ENCODE data around the gene RGS6. TPM values are rescaled to one million over a fixed set of nuclear protein-coding genes. Genes with fewer than 3 reads are reported as not detected.

Gene RGS6
- total and polyA plus RNA-seq, 2 donors (not counting 1 experiment from before 2014, with no cell fraction given): not detected

DNA sequence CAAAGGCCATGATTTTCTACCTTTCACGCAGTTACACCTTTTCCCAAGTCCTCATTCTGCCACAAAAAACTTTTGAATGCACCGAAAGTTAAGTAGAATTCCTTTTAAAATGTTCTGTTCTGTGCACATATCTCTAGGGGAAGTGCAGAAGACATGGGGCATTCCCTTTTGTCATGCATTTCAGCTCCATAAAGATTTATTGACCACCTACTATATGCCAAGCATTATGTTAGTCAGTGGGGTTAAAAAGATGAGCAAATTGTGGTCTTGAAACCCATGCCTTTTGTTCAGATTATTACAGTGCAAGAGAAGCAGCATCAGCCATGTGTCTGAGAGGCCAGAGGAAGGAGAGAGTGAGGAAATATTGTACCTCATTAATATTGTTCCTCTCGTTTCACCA, 338.5 kb downstream of the RGS6 start:
- no peak overlapping the region for H2AFZ ChIP-seq (ENCODE audit: low read length)

DNA sequence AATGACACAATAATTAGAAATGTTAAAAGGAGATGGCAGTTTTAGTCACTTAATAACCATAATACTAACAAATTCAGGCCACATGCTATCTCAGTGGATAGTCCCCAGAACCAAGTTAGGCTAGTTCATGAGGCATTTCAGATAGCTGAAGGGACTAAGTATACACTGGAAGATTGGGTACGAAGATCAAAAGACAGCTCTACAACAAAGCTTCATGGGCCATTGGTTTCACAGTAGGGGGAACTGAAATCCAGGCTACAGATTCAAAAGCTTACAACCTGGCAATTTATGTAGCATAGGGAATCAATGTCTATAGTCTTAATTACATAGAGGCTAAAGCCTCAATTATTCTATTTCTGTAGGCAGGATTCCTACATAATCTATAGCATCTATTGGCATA, 343.0 kb downstream of the RGS6 start:
- Histone ChIP-seq H3K4me1 (ENCODE audit: control insufficient read depth, extremely low read depth, insufficient read depth, low read length) (no peaks in the 10 kb centered on the region), H3K27me3 (ENCODE audit: control insufficient read depth, insufficient read depth, low read length) (no peaks in the 10 kb centered on the region), H4K20me1 (ENCODE audit: control insufficient read depth, extremely low read depth, insufficient read depth, low read length) (no peaks in the 10 kb centered on the region), H3K27ac (ENCODE audit: insufficient read depth, low read length) (no peak overlapping the region), H3K36me3 (ENCODE audit: control insufficient read depth, insufficient read depth, low read length) (no peaks in the 10 kb centered on the region), H3K4me3 (replicated peaks in 1 of 4; ENCODE audit: control extremely low read depth in 1 of 4, insufficient read depth in 1 of 4, low read depth in 3 of 4, low read length in 4 of 4) (no peak overlapping the region), H3K9me3 (ENCODE audit: control insufficient read depth, insufficient read depth, low read depth, low read length) (no peaks in the 10 kb centered on the region), H3K79me2 (ENCODE audit: control insufficient read depth, insufficient read depth, low read length) (no peaks in the 10 kb centered on the region), H3K4me2 (ENCODE audit: extremely low read depth, insufficient read depth, low read length) (no peak overlapping the region), H3K9ac (ENCODE audit: insufficient read depth, low read length) (no peak overlapping the region), H2AFZ (ENCODE audit: low read length) (no peak overlapping the region)
- DNase-seq (ENCODE audit: low read depth in 2 of 2): no peak
- TF ChIP-seq EZH2 (IDR thresholded peaks at IDR 0.05; ENCODE audit: low read length, missing control alignments): no peak
- TF ChIP-seq, protein P1, sequence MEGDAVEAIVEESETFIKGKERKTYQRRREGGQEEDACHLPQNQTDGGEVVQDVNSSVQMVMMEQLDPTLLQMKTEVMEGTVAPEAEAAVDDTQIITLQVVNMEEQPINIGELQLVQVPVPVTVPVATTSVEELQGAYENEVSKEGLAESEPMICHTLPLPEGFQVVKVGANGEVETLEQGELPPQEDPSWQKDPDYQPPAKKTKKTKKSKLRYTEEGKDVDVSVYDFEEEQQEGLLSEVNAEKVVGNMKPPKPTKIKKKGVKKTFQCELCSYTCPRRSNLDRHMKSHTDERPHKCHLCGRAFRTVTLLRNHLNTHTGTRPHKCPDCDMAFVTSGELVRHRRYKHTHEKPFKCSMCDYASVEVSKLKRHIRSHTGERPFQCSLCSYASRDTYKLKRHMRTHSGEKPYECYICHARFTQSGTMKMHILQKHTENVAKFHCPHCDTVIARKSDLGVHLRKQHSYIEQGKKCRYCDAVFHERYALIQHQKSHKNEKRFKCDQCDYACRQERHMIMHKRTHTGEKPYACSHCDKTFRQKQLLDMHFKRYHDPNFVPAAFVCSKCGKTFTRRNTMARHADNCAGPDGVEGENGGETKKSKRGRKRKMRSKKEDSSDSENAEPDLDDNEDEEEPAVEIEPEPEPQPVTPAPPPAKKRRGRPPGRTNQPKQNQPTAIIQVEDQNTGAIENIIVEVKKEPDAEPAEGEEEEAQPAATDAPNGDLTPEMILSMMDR (conservative IDR thresholded peaks at IDR 0.05 in 1 of 2, IDR thresholded peaks at IDR 0.05 in 1 of 2; ENCODE audit: low read depth in 1 of 2, low read length in 2 of 2): no peak

More for the DNA sequence above, 338.5 kb downstream of the RGS6 start:
- Histone ChIP-seq H3K27me3 (ENCODE audit: control insufficient read depth, insufficient read depth, low read length) (no peaks in the 10 kb centered on the region), H3K79me2 (ENCODE audit: control insufficient read depth, insufficient read depth, low read length) (no peaks in the 10 kb centered on the region), H3K27ac (ENCODE audit: insufficient read depth, low read length) (no peak overlapping the region), H3K4me1 (ENCODE audit: control insufficient read depth, extremely low read depth, insufficient read depth, low read length) (no peaks in the 10 kb centered on the region), H3K9me3 (ENCODE audit: control insufficient read depth, insufficient read depth, low read depth, low read length) (no peaks in the 10 kb centered on the region), H3K4me2 (ENCODE audit: extremely low read depth, insufficient read depth, low read length) (no peak overlapping the region), H3K4me3 (replicated peaks in 1 of 4; ENCODE audit: control extremely low read depth in 1 of 4, insufficient read depth in 1 of 4, low read depth in 3 of 4, low read length in 4 of 4) (no peak overlapping the region), H4K20me1 (ENCODE audit: control insufficient read depth, extremely low read depth, insufficient read depth, low read length) (no peaks in the 10 kb centered on the region), H3K36me3 (ENCODE audit: control insufficient read depth, insufficient read depth, low read length) (no peaks in the 10 kb centered on the region), H3K9ac (ENCODE audit: insufficient read depth, low read length) (no peak overlapping the region)
- no peak for TF ChIP-seq EZH2 (IDR thresholded peaks at IDR 0.05; ENCODE audit: low read length, missing control alignments)
- TF ChIP-seq, protein P1 (conservative IDR thresholded peaks at IDR 0.05 in 1 of 2, IDR thresholded peaks at IDR 0.05 in 1 of 2; ENCODE audit: low read depth in 1 of 2, low read length in 2 of 2): no peak
- DNase-seq (ENCODE audit: low read depth in 2 of 2): no peak

- Histone ChIP-seq H3K4me2 (ENCODE audit: extremely low read depth, insufficient read depth, low read length) (no peak overlapping the region), H3K9ac (ENCODE audit: insufficient read depth, low read length) (no peak overlapping the region), H3K9me3 (ENCODE audit: control insufficient read depth, insufficient read depth, low read depth, low read length) (no peaks in the 10 kb centered on the region), H3K79me2 (ENCODE audit: control insufficient read depth, insufficient read depth, low read length) (no peaks in the 10 kb centered on the region), H3K4me1 (ENCODE audit: control insufficient read depth, extremely low read depth, insufficient read depth, low read length) (no peaks in the 10 kb centered on the region), H4K20me1 (ENCODE audit: control insufficient read depth, extremely low read depth, insufficient read depth, low read length) (no peaks in the 10 kb centered on the region), H2AFZ (ENCODE audit: low read length) (no peak overlapping the region), H3K36me3 (ENCODE audit: control insufficient read depth, insufficient read depth, low read length) (no peaks in the 10 kb centered on the region), H3K27me3 (ENCODE audit: control insufficient read depth, insufficient read depth, low read length) (no peaks in the 10 kb centered on the region), H3K27ac (ENCODE audit: insufficient read depth, low read length) (no peak overlapping the region), H3K4me3 (replicated peaks in 1 of 4; ENCODE audit: control extremely low read depth in 1 of 4, insufficient read depth in 1 of 4, low read depth in 3 of 4, low read length in 4 of 4) (no peak overlapping the region)
- TF ChIP-seq, protein P1 (conservative IDR thresholded peaks at IDR 0.05 in 1 of 2, IDR thresholded peaks at IDR 0.05 in 1 of 2; ENCODE audit: low read depth in 1 of 2, low read length in 2 of 2): no peak
- TF ChIP-seq EZH2 (IDR thresholded peaks at IDR 0.05; ENCODE audit: low read length, missing control alignments): no peak
- no peak for DNase-seq (ENCODE audit: low read depth in 2 of 2)
Observed at GRCh38 chr14:72278316-72278715, 346.1 kb downstream of the RGS6 start.

Measured in fibroblast of lung (primary cell).